HEK293T (cell line): Measurements from ENCODE around the gene TNPO1.

Experiments used
- CTCF ChIA-PET: fragments of 350-600 bp; formaldehyde crosslinking; extraction: SDS; loops from one replicate; lab custom pipeline; 2021; ENCODE audit warnings: antibody characterized with exemption, inconsistent platforms; lab: Yijun Ruan, JAX
- POLR2A ChIA-PET: fragments of 350-600 bp; formaldehyde crosslinking; extraction: SDS; loops from one replicate; lab custom pipeline; 2020; ENCODE audit warnings: antibody characterized with exemption, inconsistent platforms; lab: Yijun Ruan, JAX
- DNase-seq: peaks from one replicate; pipeline ENCODE4 v3.0.0; 2012; ENCODE audit warnings: mixed read lengths; ENCODE audit errors: extremely low spot score
- ARNT ChIP-seq: fragments of 450-650 bp; IDR thresholded peaks from 2 replicates; pipeline ENCODE4 v1.6.1; 2017; ENCODE audit warnings: mild to moderate bottlenecking
- BHLHE40 ChIP-seq: fragments of 450-650 bp; IDR thresholded peaks from 2 replicates; pipeline ENCODE4 v1.6.1; 2016; ENCODE audit warnings: mild to moderate bottlenecking, moderate library complexity, borderline replicate concordance
- CTBP1 ChIP-seq: fragments of 450-650 bp; IDR thresholded peaks from 2 replicates; pipeline ENCODE4 v1.6.1; 2016; ENCODE audit warnings: borderline replicate concordance
- ELF4 ChIP-seq: fragments of 450-650 bp; IDR thresholded peaks from 2 replicates; pipeline ENCODE4 v1.6.1; 2017; ENCODE audit warnings: antibody characterized with exemption
- FOXA1 ChIP-seq: fragments of 450-650 bp; IDR thresholded peaks from 2 replicates; pipeline ENCODE4 v1.6.1; 2016; ENCODE audit warnings: mild to moderate bottlenecking
- FOXK2 ChIP-seq: fragments of 450-650 bp; IDR thresholded peaks from 2 replicates; pipeline ENCODE4 v1.6.1; 2016; ENCODE audit warnings: mild to moderate bottlenecking
- FOXM1 ChIP-seq: fragments of 450-650 bp; IDR thresholded peaks from 2 replicates; pipeline ENCODE4 v1.6.1; 2017; ENCODE audit warnings: mild to moderate bottlenecking, borderline replicate concordance
- HDGF ChIP-seq: fragments of 450-650 bp; IDR thresholded peaks from 2 replicates; pipeline ENCODE4 v1.6.1; 2017; ENCODE audit warnings: antibody characterized with exemption, borderline replicate concordance
- L3MBTL2 ChIP-seq: fragments of 450-650 bp; conservative IDR thresholded peaks from 2 replicates; pipeline ENCODE4 v1.6.1; 2016; ENCODE audit warnings: mild to moderate bottlenecking
- LEF1 ChIP-seq: fragments of 450-650 bp; IDR thresholded peaks from 2 replicates; pipeline ENCODE4 v1.6.1; 2017; ENCODE audit warnings: mild to moderate bottlenecking, borderline replicate concordance
- NFRKB ChIP-seq: fragments of 450-650 bp; IDR thresholded peaks from 2 replicates; pipeline ENCODE4 v1.6.1; 2016; ENCODE audit warnings: mild to moderate bottlenecking, moderate library complexity
- PKNOX1 ChIP-seq: fragments of 450-650 bp; IDR thresholded peaks from 2 replicates; pipeline ENCODE4 v1.6.1; 2016
- SP1 ChIP-seq: fragments of 450-650 bp; IDR thresholded peaks from 2 replicates; pipeline ENCODE4 v1.6.1; 2017
- SUZ12 ChIP-seq: fragments of 450-650 bp; IDR thresholded peaks from 2 replicates; pipeline ENCODE4 v1.6.1; 2016; ENCODE audit warnings: mild to moderate bottlenecking
- TARDBP ChIP-seq: fragments of 450-650 bp; IDR thresholded peaks from 2 replicates; pipeline ENCODE4 v1.6.1; 2016
- ZNF384 ChIP-seq: fragments of 450-650 bp; IDR thresholded peaks from 2 replicates; pipeline ENCODE4 v1.6.1; 2016

The TNPO1 gene

GRCh38 chr5:72848474-72849428 lies 32.3 kb downstream of the TNPO1 start:
- DNase-seq, result peak; percentile 54
- ChIA-PET CTCF (interaction anchor here (0.8 kb wide), 1 partner anchor 30 kb away, joined by 3 read pairs; no protein-coding TSS in a partner anchor), POLR2A (interaction anchor here (0.7 to 1.8 kb wide), 3 partner anchors 13 to 58 kb away, joined by 3 to 4 read pairs (median 3); partner anchors contain the start of gene TNPO1)
- TF ChIP-seq TARDBP (no peak), ELF4 (no peak), HDGF (no peak), NFRKB (no peak), FOXA1 (no peak), FOXK2 (no peak), PKNOX1 (no peak), ARNT (no peak)

DNA sequence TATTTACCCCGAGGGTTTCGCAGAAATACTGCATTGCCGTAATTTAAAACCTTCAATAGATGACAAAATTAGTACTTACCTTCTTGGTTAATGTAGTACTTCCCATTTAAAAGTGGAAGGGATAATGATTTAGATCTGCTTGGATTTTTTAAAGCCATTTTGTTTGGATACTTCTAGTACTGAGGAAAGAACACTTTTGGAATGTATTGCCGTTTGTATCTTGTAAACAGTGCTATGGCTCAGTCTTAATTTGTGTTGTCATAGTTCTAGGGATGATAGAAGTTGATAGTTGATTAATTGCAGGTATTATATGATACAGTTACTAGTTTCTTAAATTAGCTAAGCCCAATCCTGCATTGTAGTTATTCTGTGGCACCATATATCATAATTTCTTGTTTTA lies 33.1 kb downstream of the TNPO1 start:
- DNase-seq, result no peak
- POLR2A ChIA-PET, result interaction anchor here (0.7 to 1.8 kb wide), 4 partner anchors 11 to 59 kb away, joined by 3 to 4 read pairs (median 3); partner anchors contain the start of gene TNPO1
- TF ChIP-seq PKNOX1 (peak; percentile 37; the same call in 1 of the 2 replicates), BHLHE40 (no peak)
- CTCF ChIA-PET, result interaction anchor here (0.8 kb wide), 1 partner anchor 31 kb away, joined by 3 read pairs; no protein-coding TSS in a partner anchor

DNA sequence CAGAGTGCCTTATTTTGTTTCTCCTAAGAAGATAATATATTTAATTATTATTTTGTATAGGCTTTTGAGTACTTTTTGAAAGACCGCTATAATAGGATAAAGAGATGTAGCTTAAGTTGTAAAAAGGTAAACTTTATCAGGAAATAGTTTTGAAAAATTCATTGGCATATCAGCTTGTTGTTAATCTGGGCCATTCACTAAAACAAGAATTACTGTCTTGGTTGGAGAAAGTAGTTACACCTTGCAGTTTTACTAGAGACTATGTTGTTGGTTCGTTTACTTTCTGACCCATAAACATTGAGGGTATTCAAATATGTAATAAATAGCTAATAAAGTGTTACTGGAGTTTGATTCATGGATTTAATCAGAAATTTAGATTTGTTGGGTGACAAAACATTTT lies 33.7 kb downstream of the TNPO1 start:
- POLR2A ChIA-PET, result interaction anchor here (0.7 to 1.7 kb wide), 3 partner anchors 11 to 33 kb away, joined by 3 read pairs; partner anchors contain the start of gene TNPO1
- no peak for DNase-seq
- TF ChIP-seq FOXA1, result no peak
- no peak for TF ChIP-seq ARNT
- TF ChIP-seq LEF1, result no peak
- no peak for TF ChIP-seq PKNOX1
- TF ChIP-seq NFRKB, result no peak
- CTCF ChIA-PET, result no interaction called here

GRCh38 chr5:72852356-72852755 lies 35.9 kb downstream of the TNPO1 start:
- no peak for TF ChIP-seq FOXK2
- TF ChIP-seq FOXA1, result no peak
- TF ChIP-seq ZNF384, result no peak
- no peak for TF ChIP-seq SP1
- TF ChIP-seq TARDBP, result no peak
- POLR2A ChIA-PET, result no interaction called here
- no peak for DNase-seq
- CTCF ChIA-PET, result no interaction called here

GRCh38 chr5:72854419-72854818 lies 38.0 kb downstream of the TNPO1 start:
- POLR2A ChIA-PET, result no interaction called here
- CTCF ChIA-PET, result no interaction called here
- DNase-seq, result no peak
- TF ChIP-seq FOXK2 (no peak), SUZ12 (no peak), HDGF (no peak), FOXM1 (no peak), TARDBP (no peak), ARNT (no peak), LEF1 (no peak), CTBP1 (no peak), ELF4 (no peak), SP1 (no peak), PKNOX1 (no peak), L3MBTL2 (no peak), FOXA1 (no peak), ZNF384 (no peak), NFRKB (no peak), BHLHE40 (no peak)

GRCh38 chr5:72855821-72856220 lies 39.4 kb downstream of the TNPO1 start:
- TF ChIP-seq NFRKB (no peak), FOXA1 (no peak), TARDBP (no peak), HDGF (no peak), ELF4 (no peak), FOXM1 (no peak), SP1 (no peak), LEF1 (no peak), BHLHE40 (no peak), SUZ12 (no peak), PKNOX1 (no peak), FOXK2 (no peak), ARNT (no peak), L3MBTL2 (no peak)
- CTCF ChIA-PET, result no interaction called here
- POLR2A ChIA-PET, result no interaction called here
- DNase-seq, result no peak
